ENCODE measurements around the gene DNAJC8. TPM values are rescaled to one million over a fixed set of nuclear protein-coding genes. Genes with fewer than 3 reads are reported as not detected.

Gene DNAJC8
- total RNA-seq, 3 donors from 2014 or later (not counting 1 experiment from before 2014, with no cell fraction given), result 85.3 to 85.9 (median 85.4) TPM

DNA sequence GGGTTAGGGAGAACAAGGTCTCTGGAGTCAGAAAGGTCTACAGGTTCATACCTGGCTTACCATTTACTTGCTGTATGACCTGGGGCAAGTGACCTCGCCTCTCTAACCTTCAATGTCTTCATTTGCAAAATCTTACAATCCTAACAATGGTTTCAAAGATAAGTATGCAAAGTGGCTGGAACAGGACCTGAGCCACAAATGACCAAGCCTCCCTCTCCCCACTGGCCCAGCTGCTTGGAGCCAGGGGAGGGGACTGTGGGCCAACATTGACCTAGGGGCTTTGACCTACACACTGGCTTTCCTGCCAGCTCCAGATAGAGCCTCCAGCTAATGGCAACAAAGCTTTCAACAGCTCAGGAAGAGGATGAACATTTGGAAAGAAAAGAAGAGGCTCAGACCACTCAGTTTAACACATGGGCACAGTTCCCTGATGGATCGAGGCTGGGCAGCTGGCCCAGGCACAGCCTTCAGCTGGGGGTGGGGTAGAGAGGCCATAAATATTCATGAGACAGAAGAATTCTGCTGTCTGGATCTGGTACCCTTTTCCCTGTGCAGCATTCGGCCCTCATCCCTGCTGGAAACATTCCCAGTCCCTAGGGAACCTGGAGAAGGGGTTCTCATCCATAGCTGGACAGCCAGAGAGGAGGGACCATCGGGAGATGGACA, 69.2 kb downstream of the DNAJC8 start:
- Mint-ChIP-seq H3K9me3 (no peaks in the 10 kb centered on the region), H3K27ac (no peak overlapping the region)
- ATAC-seq, result no peak

GRCh38 chr1:28162151-28162550, 70.7 kb downstream of the DNAJC8 start:
- peaks cover 3% of the 10 kb centered on the region for H3K4me1 ChIP-seq (ENCODE audit: control insufficient read depth, insufficient read depth, low read length)
- H3K27ac Mint-ChIP-seq, result no peak overlapping the region
- peaks cover 0 to 15% of the 10 kb centered on the region in 2 donors for H3K4me1 Mint-ChIP-seq
- no peaks in the 10 kb centered on the region for H3K27me3 ChIP-seq (ENCODE audit: control insufficient read depth, insufficient read depth, low read length)
- H3K9me3 ChIP-seq (ENCODE audit: control insufficient read depth, insufficient read depth, low read length), result no peaks in the 10 kb centered on the region
- H3K27ac ChIP-seq (ENCODE audit: low read length), result no peak overlapping the region
- H3K4me3 Mint-ChIP-seq, result no peak overlapping the region
- no peaks in the 10 kb centered on the region for H3K36me3 ChIP-seq (ENCODE audit: control insufficient read depth, insufficient read depth, low read length)
- DNase-seq (no peak), ATAC-seq (no peak)
- H3K36me3 Mint-ChIP-seq, result no peaks in the 10 kb centered on the region
- intact Hi-C loops (cut with micrococcal nuclease), result no loop called here
- H3K4me3 ChIP-seq (ENCODE audit: low read length), result no peak overlapping the region
- TF ChIP-seq, protein P1, sequence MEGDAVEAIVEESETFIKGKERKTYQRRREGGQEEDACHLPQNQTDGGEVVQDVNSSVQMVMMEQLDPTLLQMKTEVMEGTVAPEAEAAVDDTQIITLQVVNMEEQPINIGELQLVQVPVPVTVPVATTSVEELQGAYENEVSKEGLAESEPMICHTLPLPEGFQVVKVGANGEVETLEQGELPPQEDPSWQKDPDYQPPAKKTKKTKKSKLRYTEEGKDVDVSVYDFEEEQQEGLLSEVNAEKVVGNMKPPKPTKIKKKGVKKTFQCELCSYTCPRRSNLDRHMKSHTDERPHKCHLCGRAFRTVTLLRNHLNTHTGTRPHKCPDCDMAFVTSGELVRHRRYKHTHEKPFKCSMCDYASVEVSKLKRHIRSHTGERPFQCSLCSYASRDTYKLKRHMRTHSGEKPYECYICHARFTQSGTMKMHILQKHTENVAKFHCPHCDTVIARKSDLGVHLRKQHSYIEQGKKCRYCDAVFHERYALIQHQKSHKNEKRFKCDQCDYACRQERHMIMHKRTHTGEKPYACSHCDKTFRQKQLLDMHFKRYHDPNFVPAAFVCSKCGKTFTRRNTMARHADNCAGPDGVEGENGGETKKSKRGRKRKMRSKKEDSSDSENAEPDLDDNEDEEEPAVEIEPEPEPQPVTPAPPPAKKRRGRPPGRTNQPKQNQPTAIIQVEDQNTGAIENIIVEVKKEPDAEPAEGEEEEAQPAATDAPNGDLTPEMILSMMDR (IDR thresholded peaks at IDR 0.05), result no peak
- no peaks in the 10 kb centered on the region for H3K9me3 Mint-ChIP-seq
- WGBS (ENCODE audit: insufficient coverage), result 94% methylated on average over 7 of the region's 7 CpGs
- H3K27me3 Mint-ChIP-seq (ENCODE audit: low read depth in 2 of 2), result peaks cover 0 to 4% of the 10 kb centered on the region in 2 donors

More for the DNA sequence above, 69.2 kb downstream of the DNAJC8 start:
- no peak overlapping the region for H3K4me3 Mint-ChIP-seq
- TF ChIP-seq, protein P1 (IDR thresholded peaks at IDR 0.05), result no peak
- no peak for DNase-seq
- H3K4me3 ChIP-seq (ENCODE audit: low read length), result no peak overlapping the region
- H3K27me3 ChIP-seq (ENCODE audit: control insufficient read depth, insufficient read depth, low read length), result no peaks in the 10 kb centered on the region
- peaks cover 1 to 19% of the 10 kb centered on the region in 2 donors for H3K4me1 Mint-ChIP-seq
- 96% methylated on average over 4 of the region's 4 CpGs for WGBS (ENCODE audit: insufficient coverage)
- peaks cover 0 to 4% of the 10 kb centered on the region in 2 donors for H3K27me3 Mint-ChIP-seq (ENCODE audit: low read depth in 2 of 2)
- H3K36me3 Mint-ChIP-seq, result no peaks in the 10 kb centered on the region
- H3K36me3 ChIP-seq (ENCODE audit: control insufficient read depth, insufficient read depth, low read length), result no peaks in the 10 kb centered on the region
- intact Hi-C loops (cut with micrococcal nuclease), result no loop called here
- H3K27ac ChIP-seq (ENCODE audit: low read length), result no peak overlapping the region
- no peaks in the 10 kb centered on the region for H3K9me3 ChIP-seq (ENCODE audit: control insufficient read depth, insufficient read depth, low read length)
- peaks cover 6% of the 10 kb centered on the region for H3K4me1 ChIP-seq (ENCODE audit: control insufficient read depth, insufficient read depth, low read length)

DNA sequence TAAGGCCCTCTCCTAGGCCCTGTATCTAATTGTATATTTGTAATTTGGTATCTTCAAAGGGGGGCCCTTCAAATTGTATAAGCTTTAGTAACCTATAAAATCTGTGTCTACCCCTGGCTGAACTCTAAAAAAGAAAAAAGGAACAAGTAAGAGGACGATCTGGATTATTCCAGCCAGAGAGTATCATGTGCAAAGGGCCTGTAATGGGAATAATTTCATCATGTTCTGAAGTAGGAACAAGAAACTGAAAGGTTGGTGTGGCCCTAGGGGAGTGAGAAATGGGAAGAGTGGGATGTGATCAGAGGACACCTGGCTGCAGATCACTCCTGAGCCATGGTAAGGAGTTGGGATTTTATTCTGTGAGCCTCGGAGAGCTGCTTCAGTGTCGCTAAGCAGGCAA, 71.1 kb downstream of the DNAJC8 start:
- no peak for DNase-seq
- H3K27ac ChIP-seq (ENCODE audit: low read length), result no peak overlapping the region
- ATAC-seq, result no peak
- no peaks in the 10 kb centered on the region for H3K9me3 ChIP-seq (ENCODE audit: control insufficient read depth, insufficient read depth, low read length)
- Mint-ChIP-seq H3K9me3 (no peaks in the 10 kb centered on the region), H3K4me3 (no peak overlapping the region), H3K4me1 (peaks cover 0 to 15% of the 10 kb centered on the region in 2 donors), H3K36me3 (no peaks in the 10 kb centered on the region), H3K27me3 (ENCODE audit: low read depth in 2 of 2) (peaks cover 0 to 4% of the 10 kb centered on the region in 2 donors), H3K27ac (no peak overlapping the region)
- H3K4me3 ChIP-seq (ENCODE audit: low read length), result no peak overlapping the region
- 92% methylated on average over 3 of the region's 3 CpGs for WGBS (ENCODE audit: insufficient coverage)
- no peaks in the 10 kb centered on the region for H3K27me3 ChIP-seq (ENCODE audit: control insufficient read depth, insufficient read depth, low read length)
- H3K4me1 ChIP-seq (ENCODE audit: control insufficient read depth, insufficient read depth, low read length), result peaks cover 3% of the 10 kb centered on the region
- TF ChIP-seq, protein P1 (IDR thresholded peaks at IDR 0.05), result no peak
- H3K36me3 ChIP-seq (ENCODE audit: control insufficient read depth, insufficient read depth, low read length), result no peaks in the 10 kb centered on the region
- intact Hi-C loops (cut with micrococcal nuclease), result no loop called here

Data from natural killer cell (primary cell).